Measurements from ENCODE around the gene TCEAL1.
"Not testable (repeated sequence)": the region's sequence is repeated elsewhere in the genome, so short reads cannot be mapped to it uniquely, and the experiment has no call there.

TCEAL1 gene

GRCh38 chrX:103628386-103629317, at the start of gene TCEAL1:
TCEAL1 (plus strand) TSS chrX:103628975; CDS start chrX:103629917, 942 bp downstream.
- DNase-seq, result peak; percentile 21

- DNase-seq, result peak; percentile 33
Measured at GRCh38 chrX:103584596-103584995, 44.2 kb upstream of the TCEAL1 start.

- peak; percentile 3 for DNase-seq
Measured at GRCh38 chrX:103585411-103586313, 43.1 kb upstream of the TCEAL1 start, which contains the start of gene TCEAL4. TCEAL4 (plus strand) TSS chrX:103585515; CDS start chrX:103586676, 1,161 bp downstream.

GRCh38 chrX:103586314-103586646, 42.5 kb upstream of the TCEAL1 start:
- DNase-seq, result no peak

- DNase-seq, result no peak
Measured at GRCh38 chrX:103586659-103587058, 42.1 kb upstream of the TCEAL1 start.

GRCh38 chrX:103592295-103592694, 36.5 kb upstream of the TCEAL1 start:
- DNase-seq, result not testable (repeated sequence)

GRCh38 chrX:103595202-103595601, 33.6 kb upstream of the TCEAL1 start:
- DNase-seq, result not testable (repeated sequence)

GRCh38 chrX:103607364-103608305, 21.1 kb upstream of the TCEAL1 start, which contains the start of gene TCEAL3:
TCEAL3 (plus strand) TSS chrX:103607963; CDS start chrX:103609065, 1,102 bp downstream.
- DNase-seq, result peak; percentile 34

GRCh38 chrX:103608306-103608963, 20.3 kb upstream of the TCEAL1 start:
- DNase-seq, result no peak

- DNase-seq, result no peak
Measured at GRCh38 chrX:103610282-103610681, 18.5 kb upstream of the TCEAL1 start.

- no peak for DNase-seq
Measured at GRCh38 chrX:103613362-103613890, 15.3 kb upstream of the TCEAL1 start.

- DNase-seq, result no peak
Measured at GRCh38 chrX:103614999-103615398, 13.8 kb upstream of the TCEAL1 start.

GRCh38 chrX:103615781-103616371, 12.9 kb upstream of the TCEAL1 start:
- no peak for DNase-seq

- DNase-seq, result no peak
Measured at GRCh38 chrX:103616676-103617186, 12.0 kb upstream of the TCEAL1 start.

- no peak for DNase-seq
Measured at GRCh38 chrX:103624111-103624510, 4.7 kb upstream of the TCEAL1 start.

- no peak for DNase-seq
Measured at GRCh38 chrX:103626855-103627254, 1.9 kb upstream of the TCEAL1 start.

GRCh38 chrX:103629318-103630170, 769 bp downstream of the TCEAL1 start:
- DNase-seq, result peak; percentile 33

GRCh38 chrX:103630171-103630511, 1.4 kb downstream of the TCEAL1 start:
- no peak for DNase-seq

- DNase-seq, result no peak
Measured at GRCh38 chrX:103631145-103631544, 2.4 kb downstream of the TCEAL1 start.

GRCh38 chrX:103635436-103635835, 6.7 kb downstream of the TCEAL1 start:
- DNase-seq, result no peak

All from NCI-H2081 treated with DMSO at 0.1 percent for 48 hours (cell line).